Upper lobe of right lung (tissue), 1 donor: Measurements from ENCODE around the gene FGD6. TPM values are rescaled to one million over a fixed set of nuclear protein-coding genes. Genes with fewer than 3 reads are reported as not detected.
"Not testable (repeated sequence)": the region's sequence is repeated elsewhere in the genome, so short reads cannot be mapped to it uniquely, and the experiment has no call there.

Experiments used
- ATAC-seq: fragments of 200-7000 bp; cut with Tn5 transposase; one replicate; pipeline ENCODE4 v1.9.1; 2020; ENCODE audit warnings: mild to moderate bottlenecking, moderate library complexity
- DNase-seq: peaks from one replicate; pipeline ENCODE4 v3.0.0-alpha.2; 2020
- H3K27ac ChIP-seq: fragments of 200-600 bp; one replicate; pipeline ENCODE4 v1.8.0; 2022
- H3K27me3 ChIP-seq: fragments of 200-600 bp; one replicate; pipeline ENCODE4 v1.8.0; 2022; ENCODE audit warnings: mild to moderate bottlenecking
- H3K36me3 ChIP-seq: fragments of 200-600 bp; one replicate; pipeline ENCODE4 v1.8.0; 2022
- H3K4me1 ChIP-seq: fragments of 200-600 bp; one replicate; pipeline ENCODE4 v1.8.0; 2022
- H3K4me3 ChIP-seq: fragments of 200-600 bp; one replicate; pipeline ENCODE4 v1.8.0; 2022; ENCODE audit warnings: mild to moderate bottlenecking
- H3K9me3 ChIP-seq: fragments of 200-600 bp; one replicate; pipeline ENCODE4 v1.8.0; 2022
- CTCF ChIP-seq: fragments of 200-600 bp; IDR thresholded peaks from one replicate; pipeline ENCODE4 v1.8.0; 2022; ENCODE audit warnings: antibody characterized with exemption
- intact Hi-C: fragments of 100-400 bp; cut with DNase I; formaldehyde crosslinking; loops from one replicate; pipeline ENCODE4 v1.11.0; 2022
- total RNA-seq: library from RNA; stranded (reverse); fragmentation: NEBNext Ultra II Directional; extraction: Animal tissue kit (Norgen Biotek cat#: 25700); gene quantifications from one replicate; pipeline ENCODE4 v1.2.1, GENCODE V29; 2021
- donor health status: DM: no; HTN: yes; CAD: no; lungs with severe emphysema.

Gene FGD6
- total RNA-seq, 1 donor from 2014 or later: 28.8 TPM

DNA sequence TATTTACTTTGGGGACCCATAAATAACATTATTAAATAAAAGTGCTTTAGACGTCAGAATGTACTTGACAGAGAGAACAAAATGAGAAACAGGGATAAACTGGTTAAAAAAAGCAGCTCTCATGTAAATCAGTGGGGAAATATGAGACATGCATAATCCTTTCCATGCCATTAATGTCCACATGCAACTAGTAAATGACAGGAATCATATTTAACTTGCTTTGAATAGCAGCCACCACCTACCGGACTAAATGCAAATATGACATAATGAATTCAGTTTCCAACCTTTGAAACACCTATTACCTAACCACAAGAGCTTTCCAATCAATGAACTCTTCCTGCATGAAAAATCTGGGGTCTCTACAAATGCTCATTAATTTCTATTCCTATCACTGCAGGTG, 19.6 kb downstream of the FGD6 start:
- Histone ChIP-seq H3K4me3 (no peak overlapping the region), H3K27ac (no peak overlapping the region), H3K4me1 (peaks cover 23% of the 10 kb centered on the region), H3K36me3 (no peaks in the 10 kb centered on the region), H3K9me3 (no peaks in the 10 kb centered on the region), H3K27me3 (no peaks in the 10 kb centered on the region)
- no peak for TF ChIP-seq CTCF
- ATAC-seq: no peak
- DNase-seq: no peak
- intact Hi-C loops: no loop called here

DNA sequence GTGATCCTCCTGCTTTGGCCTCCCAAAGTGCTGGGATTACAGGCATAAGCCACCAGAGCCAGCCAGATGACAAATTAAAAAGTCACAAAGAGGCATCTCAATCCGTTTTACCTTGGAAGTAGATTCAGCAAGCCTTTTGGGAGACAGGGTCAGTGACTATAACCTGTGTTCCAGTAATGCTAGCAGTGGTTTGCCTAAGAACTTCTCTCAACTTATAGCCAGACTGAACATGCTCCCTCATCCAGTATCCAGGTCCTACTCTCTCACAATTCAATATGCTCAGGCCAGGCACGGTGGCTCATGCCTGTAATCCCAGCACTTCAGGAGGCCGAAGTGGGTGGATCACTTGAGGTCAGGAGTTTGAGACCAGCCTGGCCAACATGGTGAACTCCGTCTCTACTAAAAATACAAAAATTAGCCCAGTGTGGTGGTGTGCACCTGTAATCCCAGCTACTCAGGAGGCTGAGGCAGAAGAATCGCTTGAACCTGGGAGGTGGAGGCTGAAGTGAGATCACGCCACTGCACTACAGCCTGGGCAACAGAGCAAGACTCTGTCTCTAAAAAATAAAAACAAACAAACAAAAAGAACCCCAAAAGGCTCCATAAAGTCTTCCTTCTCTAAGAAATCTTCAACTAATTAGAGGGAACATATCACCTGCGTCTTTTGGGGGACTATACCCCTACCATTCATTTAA, 20.2 kb downstream of the FGD6 start:
- H3K36me3 ChIP-seq, H3K9me3 ChIP-seq, H3K4me3 ChIP-seq, H3K27ac ChIP-seq, H3K27me3 ChIP-seq, intact Hi-C loops, ATAC-seq, DNase-seq: not testable (repeated sequence)
- H3K4me1 ChIP-seq: peaks cover 17% of the 10 kb centered on the region

DNA sequence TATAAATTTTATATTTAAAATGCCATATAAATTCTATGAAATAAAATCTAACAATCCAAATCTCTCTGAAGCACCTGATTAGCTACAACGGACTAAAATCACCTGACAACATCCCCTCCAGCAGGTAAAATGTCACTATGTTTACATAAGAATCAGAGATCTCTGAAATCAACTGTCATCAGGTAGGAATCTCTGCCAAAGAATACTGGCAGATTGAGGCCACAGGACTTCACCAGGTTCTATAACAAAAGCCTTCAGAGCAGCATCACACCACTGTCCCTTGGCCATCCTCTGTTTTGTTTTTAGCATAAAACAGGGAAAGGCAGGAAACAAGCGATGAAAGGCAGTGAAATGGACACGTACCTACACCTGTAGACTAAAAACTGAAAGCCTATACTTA, 22.1 kb downstream of the FGD6 start:
- peaks cover 7% of the 10 kb centered on the region for H3K4me1 ChIP-seq
- TF ChIP-seq CTCF: no peak
- H3K9me3 ChIP-seq: no peaks in the 10 kb centered on the region
- intact Hi-C loops: no loop called here
- H3K27me3 ChIP-seq: no peaks in the 10 kb centered on the region
- ATAC-seq (no peak), DNase-seq (no peak)
- no peak overlapping the region for H3K4me3 ChIP-seq
- H3K36me3 ChIP-seq: no peaks in the 10 kb centered on the region
- no peak overlapping the region for H3K27ac ChIP-seq

- TF ChIP-seq CTCF: no peak
- Histone ChIP-seq H3K27me3 (no peaks in the 10 kb centered on the region), H3K9me3 (no peaks in the 10 kb centered on the region), H3K4me3 (no peak overlapping the region), H3K27ac (no peak overlapping the region), H3K36me3 (no peaks in the 10 kb centered on the region), H3K4me1 (peaks cover 4% of the 10 kb centered on the region)
- ATAC-seq (no peak), DNase-seq (no peak)
- intact Hi-C loops: no loop called here
These were observed 24.1 kb downstream of the FGD6 start for GRCh38 chr12:95193139-95193538.

- H3K4me3 ChIP-seq: no peak overlapping the region
- H3K27ac ChIP-seq: no peak overlapping the region
- DNase-seq (no peak), ATAC-seq (no peak)
- TF ChIP-seq CTCF: no peak
- H3K36me3 ChIP-seq: no peaks in the 10 kb centered on the region
- no peaks in the 10 kb centered on the region for H3K9me3 ChIP-seq
- intact Hi-C loops: no loop called here
- peaks cover 4% of the 10 kb centered on the region for H3K4me1 ChIP-seq
- no peaks in the 10 kb centered on the region for H3K27me3 ChIP-seq
These were observed 25.0 kb downstream of the FGD6 start for GRCh38 chr12:95192271-95192670.

GRCh38 chr12:95191060-95191696, 26.1 kb downstream of the FGD6 start:
- intact Hi-C loops: no loop called here
- no peak for DNase-seq
- H3K4me3 ChIP-seq: no peak overlapping the region
- H3K9me3 ChIP-seq: no peaks in the 10 kb centered on the region
- no peaks in the 10 kb centered on the region for H3K27me3 ChIP-seq
- no peaks in the 10 kb centered on the region for H3K36me3 ChIP-seq
- peaks cover 4% of the 10 kb centered on the region for H3K4me1 ChIP-seq
- no peak for TF ChIP-seq CTCF
- no peak for ATAC-seq
- H3K27ac ChIP-seq: no peak overlapping the region
